IMR-90 (cell line): ENCODE results near the gene CDH15. TPM values are rescaled to one million over a fixed set of nuclear protein-coding genes. Genes with fewer than 3 reads are reported as not detected.

Source experiments
- ATAC-seq: fragments of 200-7000 bp; cut with Tn5 transposase; 2 replicates; pipeline ENCODE4 v1.9.1; 2020; ENCODE audit warnings: low read depth, mild to moderate bottlenecking, moderate library complexity
- BruUV-seq: library from RNA; stranded (reverse); fragments of 400-500 nt; replicated peaks from 2 replicates; lab custom pipeline; 2021; lab: Mats Ljungman, UMichigan
- CTCF ChIA-PET: fragments of 300-600 bp; formaldehyde crosslinking; extraction: SDS; loops from one replicate; lab custom pipeline; 2021; ENCODE audit warnings: antibody characterized with exemption; lab: Yijun Ruan, JAX
- POLR2A ChIA-PET: fragments of 300-600 bp; sonication (Branson Sonifier 250); formaldehyde crosslinking; loops from one replicate; lab custom pipeline; 2022; ENCODE audit warnings: antibody characterized with exemption; ENCODE audit not compliant: unreplicated experiment; lab: Charles Lee
- DNase-seq: peaks from one replicate; pipeline ENCODE4 v3.0.0; 2013
- H2AFZ ChIP-seq: replicated peaks from 2 replicates; pipeline ENCODE3; 2013; ENCODE audit warnings: low read length, mild to moderate bottlenecking; ENCODE audit not compliant: poor library complexity
- H2AK5ac ChIP-seq: 2 replicates; pipeline ENCODE4 v1.6.1; 2013; ENCODE audit warnings: low read depth, low read length, inconsistent platforms
- H2AK9ac ChIP-seq: replicated peaks from 2 replicates; pipeline ENCODE3; 2013; ENCODE audit warnings: mild to moderate bottlenecking, low read depth, low read length, moderate library complexity; ENCODE audit not compliant: poor library complexity
- H2BK120ac ChIP-seq: 2 replicates; pipeline ENCODE4 v1.6.1; 2013; ENCODE audit warnings: low read depth, low read length, inconsistent platforms
- H2BK15ac ChIP-seq: 3 replicates; pipeline ENCODE4 v1.6.1; 2013; ENCODE audit warnings: low read depth, low read length, inconsistent platforms
- H2BK20ac ChIP-seq: 2 replicates; pipeline ENCODE4 v1.6.1; 2013; ENCODE audit warnings: low read depth, mild to moderate bottlenecking, inconsistent platforms, low read length, moderate library complexity
- H2BK5ac ChIP-seq: 2 replicates; pipeline ENCODE4 v1.6.1; 2013; ENCODE audit warnings: mild to moderate bottlenecking, low read depth, low read length, inconsistent platforms; ENCODE audit not compliant: poor library complexity, severe bottlenecking
- H3K14ac ChIP-seq: replicated peaks from 2 replicates; pipeline ENCODE4 v1.6.1; 2013; ENCODE audit warnings: low read depth, low read length, inconsistent platforms
- H3K18ac ChIP-seq: 2 replicates; pipeline ENCODE4 v1.6.1; 2013; ENCODE audit warnings: low read depth, low read length, control low read depth
- H3K23ac ChIP-seq: 2 replicates; pipeline ENCODE4 v1.6.1; 2013; ENCODE audit warnings: low read depth, low read length, inconsistent platforms
- H3K27ac ChIP-seq: 2 replicates; pipeline ENCODE4 v1.5.1; 2013; ENCODE audit warnings: mild to moderate bottlenecking, control low read depth, low read length; ENCODE audit not compliant: insufficient read depth
- H3K27me3 ChIP-seq: 2 replicates; pipeline ENCODE4 v1.6.1; 2013; ENCODE audit warnings: low read length; ENCODE audit not compliant: control insufficient read depth, insufficient read depth
- H3K36me3 ChIP-seq: 2 replicates; pipeline ENCODE4 v1.6.1; 2013; ENCODE audit warnings: low read length, mixed read lengths; ENCODE audit not compliant: control insufficient read depth, insufficient read depth
- H3K4ac ChIP-seq: 2 replicates; pipeline ENCODE4 v1.6.1; 2013; ENCODE audit warnings: low read depth, low read length, inconsistent platforms
- H3K4me1 ChIP-seq: 2 replicates; pipeline ENCODE4 v1.6.1; 2013; ENCODE audit warnings: low read length, mixed read lengths; ENCODE audit not compliant: control insufficient read depth, insufficient read depth
- H3K4me2 ChIP-seq: 2 replicates; pipeline ENCODE4 v1.6.1; 2013; ENCODE audit warnings: low read depth, mild to moderate bottlenecking, control low read depth, low read length, moderate library complexity
- H3K4me3 ChIP-seq: 2 replicates; pipeline ENCODE4 v1.5.1; 2013; ENCODE audit warnings: low read depth, mild to moderate bottlenecking, control low read depth, low read length, moderate library complexity; ENCODE audit not compliant: insufficient read depth
- H3K56ac ChIP-seq: 2 replicates; pipeline ENCODE4 v1.6.1; 2013; ENCODE audit warnings: low read length, inconsistent platforms; ENCODE audit not compliant: insufficient read depth; ENCODE audit errors: extremely low read depth
- H3K79me1 ChIP-seq, 2 experiments: 2 replicates each; pipeline ENCODE4 v1.6.1; 2013; ENCODE audit warnings: low read length in 2 of 2, inconsistent platforms in 1 of 2, low read depth in 1 of 2
- H3K9ac ChIP-seq: 2 replicates; pipeline ENCODE4 v1.6.1; 2013; ENCODE audit warnings: low read depth, low read length, control low read depth
- H3K9me1 ChIP-seq: 2 replicates; pipeline ENCODE4 v1.6.1; 2013; ENCODE audit warnings: low read length, inconsistent platforms; ENCODE audit not compliant: insufficient read depth
- H3K9me3 ChIP-seq: 2 replicates; pipeline ENCODE4 v1.6.1; 2013; ENCODE audit warnings: low read length; ENCODE audit not compliant: control insufficient read depth, insufficient read depth
- H4K20me1 ChIP-seq: 2 replicates; pipeline ENCODE4 v1.6.1; 2013; ENCODE audit warnings: low read length, inconsistent platforms; ENCODE audit not compliant: insufficient read depth
- H4K5ac ChIP-seq: 2 replicates; pipeline ENCODE4 v1.6.1; 2013; ENCODE audit warnings: mild to moderate bottlenecking, low read depth, low read length, control low read depth
- H4K8ac ChIP-seq, 2 experiments: 2 replicates each; pipeline ENCODE4 v1.6.1; 2013; ENCODE audit warnings: low read depth in 2 of 2, low read length in 2 of 2, control low read depth in 1 of 2, inconsistent platforms in 1 of 2
- H4K91ac ChIP-seq: 2 replicates; pipeline ENCODE4 v1.6.1; 2013; ENCODE audit warnings: low read depth, low read length, inconsistent platforms; ENCODE audit not compliant: insufficient read depth
- BHLHE40 ChIP-seq: fragments of 150-350 bp; IDR thresholded peaks from 2 replicates; pipeline ENCODE4 v1.6.1; 2016; ENCODE audit warnings: mild to moderate bottlenecking, low read depth, low read length
- CEBPB ChIP-seq: IDR thresholded peaks from 2 replicates; pipeline ENCODE4 v1.6.1; 2012; ENCODE audit warnings: low read depth, low read length, improper control_type of control experiment
- CHD1 ChIP-seq: IDR thresholded peaks from 2 replicates; pipeline ENCODE4 v1.6.1; 2012; ENCODE audit warnings: low read depth, low read length, improper control_type of control experiment
- CTCF ChIP-seq: conservative IDR thresholded peaks from 2 replicates; pipeline ENCODE4 v1.5.1; 2012; ENCODE audit warnings: mild to moderate bottlenecking, low read depth, low read length, improper control_type of control experiment
- ELK1 ChIP-seq: fragments of 150-350 bp; IDR thresholded peaks from 2 replicates; pipeline ENCODE4 v1.6.1; 2016; ENCODE audit warnings: low read depth, mild to moderate bottlenecking, low read length, moderate library complexity, borderline replicate concordance
- FOS ChIP-seq: fragments of 150-350 bp; IDR thresholded peaks from 2 replicates; pipeline ENCODE4 v1.6.1; 2016; ENCODE audit warnings: low read depth, low read length
- MAFK ChIP-seq: IDR thresholded peaks from 2 replicates; pipeline ENCODE4 v1.6.1; 2012; ENCODE audit warnings: low read depth, low read length, improper control_type of control experiment
- MAZ ChIP-seq: IDR thresholded peaks from 2 replicates; pipeline ENCODE4 v1.6.1; 2012; ENCODE audit warnings: low read depth, mild to moderate bottlenecking, low read length, improper control_type of control experiment, moderate library complexity, borderline replicate concordance
- MXI1 ChIP-seq: IDR thresholded peaks from 2 replicates; pipeline ENCODE4 v1.6.1; 2012; ENCODE audit warnings: low read depth, mild to moderate bottlenecking, low read length, moderate library complexity, borderline replicate concordance
- NFE2L2 ChIP-seq: fragments of 150-350 bp; IDR thresholded peaks from 2 replicates; pipeline ENCODE4 v1.6.1; 2016; ENCODE audit warnings: low read depth, mild to moderate bottlenecking, low read length
- POLR2A ChIP-seq: IDR thresholded peaks from 2 replicates; pipeline ENCODE4 v1.6.1; 2012; ENCODE audit warnings: mild to moderate bottlenecking, low read depth, low read length
- RAD21 ChIP-seq: IDR thresholded peaks from 2 replicates; pipeline ENCODE4 v1.6.1; 2012; ENCODE audit warnings: low read length, improper control_type of control experiment
- RCOR1 ChIP-seq: IDR thresholded peaks from 2 replicates; pipeline ENCODE4 v1.6.1; 2012; ENCODE audit warnings: mild to moderate bottlenecking, low read length, improper control_type of control experiment; ENCODE audit not compliant: insufficient replicate concordance
- RFX5 ChIP-seq: IDR thresholded peaks from 2 replicates; pipeline ENCODE4 v1.8.0; 2012; ENCODE audit warnings: low read depth, mild to moderate bottlenecking, low read length, moderate library complexity
- SMC3 ChIP-seq: fragments of 150-350 bp; IDR thresholded peaks from 2 replicates; pipeline ENCODE4 v1.6.1; 2016; ENCODE audit warnings: low read depth, mild to moderate bottlenecking, antibody characterized with exemption, low read length, moderate library complexity
- USF2 ChIP-seq: fragments of 150-350 bp; IDR thresholded peaks from 2 replicates; pipeline ENCODE4 v1.6.1; 2017; ENCODE audit warnings: mild to moderate bottlenecking, antibody characterized with exemption, low read length, low read depth
- WGBS, 2 experiments: methylation state at CpG; one replicate each; pipeline versions ENCODE4 v1.1.5 to v1.1.7; 2013; ENCODE audit warnings: missing lambda C conversion rate in 2 of 2; ENCODE audit not compliant: insufficient read length in 1 of 2; ENCODE audit errors: extremely low coverage in 2 of 2; 5-methylcytosine and 5-hydroxymethylcytosine counted together
- dilution Hi-C: fragments of 300-500 bp; cut with HindIII; formaldehyde crosslinking; loops from one replicate; pipeline ENCODE4 v1.14.3; 2018; ENCODE audit warnings: low sequenced_read_pairs; ENCODE audit not compliant: unreplicated experiment
- in situ Hi-C: fragments of 300-500 bp; cut with MboI; formaldehyde crosslinking; loops from 3 replicates; pipeline ENCODE4 v1.14.3; 2019; ENCODE audit warnings: low sequenced_read_pairs, inconsistent platforms, mixed read lengths
- intact Hi-C: fragments of 100-400 bp; cut with micrococcal nuclease; formaldehyde crosslinking; loops from 2 replicates; pipeline ENCODE4 v1.10.0; 2022
- polyA plus RNA-seq, 3 experiments: library from polyadenylated mRNA; depleted of rRNA; stranded (reverse); fragments of >200 nt; gene quantifications; 2 replicates each; pipeline ENCODE4 v1.2.3, GENCODE V29; 2012; ENCODE audit warnings: low replicate concordance in 1 of 3
- total RNA-seq: library from RNA; depleted of rRNA; stranded (reverse); fragments of >200 nt; gene quantifications from 2 replicates; pipeline ENCODE4 v1.2.3, GENCODE V29; 2012

The CDH15 gene
- total and polyA plus RNA-seq, 2 of the 4 experiments (the other 2 are of a cell fraction) = 0.18 to 0.62 TPM

- Histone ChIP-seq H3K23ac (no peak overlapping the region), H4K5ac (no peak overlapping the region), H3K4ac (no peak overlapping the region), H3K27me3 (peaks cover 28% of the 10 kb centered on the region), H3K79me1 (no peaks in the 10 kb centered on the region), H3K18ac (no peak overlapping the region), H4K20me1 (no peaks in the 10 kb centered on the region; the same call in 1 of the 2 replicates), H3K4me2 (no peak overlapping the region), H3K9me1 (no peaks in the 10 kb centered on the region), H2BK20ac (no peak overlapping the region), H3K9ac (no peak overlapping the region), H2AFZ (no peak overlapping the region), H2BK15ac (no peak overlapping the region), H2BK5ac (no peak overlapping the region), H3K4me1 (no peaks in the 10 kb centered on the region), H3K27ac (no peak overlapping the region), H2AK5ac (no peak overlapping the region), H2BK120ac (no peak overlapping the region), H4K8ac (no peak overlapping the region), H3K56ac (no peak overlapping the region), H2AK9ac (no peak overlapping the region), H4K91ac (no peak overlapping the region), H3K9me3 (no peaks in the 10 kb centered on the region), H3K14ac (no peak overlapping the region), H3K36me3 (no peaks in the 10 kb centered on the region), H3K4me3 (no peak overlapping the region)
- dilution Hi-C loops (no loop called here), in situ Hi-C loops (no loop called here), intact Hi-C loops (no loop called here)
- no peak for DNase-seq
- ChIA-PET CTCF (no interaction called here), POLR2A (no interaction called here)
- no TSS peak for BruUV-seq
- 68% methylated on average over 16 of the region's 26 CpGs; no CpG with 5 or more reads in 1 of the 2 experiments for WGBS, 2 experiments
- no peak for ATAC-seq
- TF ChIP-seq CHD1 = no peak
- TF ChIP-seq RCOR1 = no peak
- no peak for TF ChIP-seq CEBPB
- no peak for TF ChIP-seq RAD21
- no peak for TF ChIP-seq MAFK
- TF ChIP-seq POLR2A = no peak
- no peak for TF ChIP-seq FOS
- TF ChIP-seq CTCF = no peak
- no peak for TF ChIP-seq MAZ
- TF ChIP-seq RFX5 = no peak
- no peak for TF ChIP-seq MXI1
- TF ChIP-seq BHLHE40 = no peak
- TF ChIP-seq SMC3 = no peak
- TF ChIP-seq ELK1 = no peak
- no peak for TF ChIP-seq USF2
- TF ChIP-seq NFE2L2 = no peak
Measured at GRCh38 chr16:89183975-89184676, 12.6 kb downstream of the CDH15 start.
